RCC 7860 (cell line): ENCODE measurements around the gene PTBP1.
A peak's percentile ranks its signal among the peaks of the same experiment; 100 is the strongest.
"Not testable (repeated sequence)": the region's sequence is repeated elsewhere in the genome, so short reads cannot be mapped to it uniquely, and the experiment has no call there.

ENCODE experiments used
- DNase-seq: peaks from one replicate; pipeline ENCODE4 v3.0.0-alpha.2; 2015; ENCODE audit warnings: low spot score
- FAIRE-seq: peaks from 2 replicates; lab custom pipeline; 2012; peaks lifted over from hg19 to GRCh38; lab: Jason Lieb, UNC

The PTBP1 gene

GRCh38 chr19:850221-850978 is 53.1 kb downstream of the PTBP1 start:
- FAIRE-seq (peak; percentile 31), DNase-seq (peak; percentile 47)

- FAIRE-seq, result no peak
- no peak for DNase-seq
These were observed 53.7 kb downstream of the PTBP1 start for GRCh38 chr19:850979-851335.

- FAIRE-seq (no peak), DNase-seq (no peak)
These were observed 55.1 kb downstream of the PTBP1 start, which contains the start of gene ELANE for GRCh38 chr19:852136-853013. Gene ELANE, plus strand, starts transcription at chr19:852303. Its CDS starts 26 bp downstream, at chr19:852329.

GRCh38 chr19:853014-853585 is 55.8 kb downstream of the PTBP1 start:
- no peak for DNase-seq
- FAIRE-seq, result no peak

- not testable (repeated sequence) for FAIRE-seq
These were observed 56.5 kb downstream of the PTBP1 start for GRCh38 chr19:853614-854220.

GRCh38 chr19:854549-854948 is 57.3 kb downstream of the PTBP1 start:
- DNase-seq, result no peak
- FAIRE-seq, result peak; percentile 92

More at GRCh38 chr19:853614-854220, 56.5 kb downstream of the PTBP1 start:
- DNase-seq, result not testable (repeated sequence)

GRCh38 chr19:855142-855541 is 57.9 kb downstream of the PTBP1 start:
- no peak for FAIRE-seq
- no peak for DNase-seq

- FAIRE-seq, result no peak
- DNase-seq, result no peak
These were observed 58.4 kb downstream of the PTBP1 start for GRCh38 chr19:855566-856120.

- DNase-seq (no peak), FAIRE-seq (no peak)
These were observed 61.0 kb downstream of the PTBP1 start for GRCh38 chr19:858284-858683.

GRCh38 chr19:858868-859843 is 61.9 kb downstream of the PTBP1 start, which contains the start of gene CFD:
Gene CFD, plus strand, starts transcription at chr19:859664. Its CDS starts 26 bp downstream, at chr19:859690.
- FAIRE-seq (no peak), DNase-seq (no peak)

- DNase-seq (no peak), FAIRE-seq (no peak)
These were observed 64.0 kb downstream of the PTBP1 start for GRCh38 chr19:861141-861755.
